HG02840 (cell line): ENCODE measurements around the gene PRKN.

ENCODE experiments used
- ATAC-seq: cut with Tn5 transposase; IDR thresholded peaks from one replicate; pipeline ENCODE4 v1.9.1; 2021; ENCODE audit warnings: mild to moderate bottlenecking, moderate library complexity, moderate number of reproducible peaks; ENCODE audit not compliant: unreplicated experiment, low FRiP score

The PRKN gene

GRCh38 chr6:162622572-162622971, 105.0 kb downstream of the PRKN start:
- ATAC-seq = no peak

- no peak for ATAC-seq
Measured at GRCh38 chr6:162621246-162621645, 106.3 kb downstream of the PRKN start.

GRCh38 chr6:162620073-162620472, 107.5 kb downstream of the PRKN start:
- no peak for ATAC-seq

- ATAC-seq = no peak
Measured at GRCh38 chr6:162618448-162619002, 109.0 kb downstream of the PRKN start.

- ATAC-seq = no peak
Measured at GRCh38 chr6:162615016-162615705, 112.4 kb downstream of the PRKN start.

- no peak for ATAC-seq
Measured at GRCh38 chr6:162613310-162613709, 114.3 kb downstream of the PRKN start.

GRCh38 chr6:162612613-162613012, 115.0 kb downstream of the PRKN start:
- no peak for ATAC-seq

GRCh38 chr6:162610351-162610750, 117.2 kb downstream of the PRKN start:
- ATAC-seq = no peak

- no peak for ATAC-seq
Measured at GRCh38 chr6:162605881-162606280, 121.7 kb downstream of the PRKN start.

GRCh38 chr6:162603231-162604015, 124.1 kb downstream of the PRKN start:
- ATAC-seq = no peak

- no peak for ATAC-seq
Measured at GRCh38 chr6:162602759-162603158, 124.8 kb downstream of the PRKN start.

GRCh38 chr6:162596676-162597075, 130.9 kb downstream of the PRKN start:
- no peak for ATAC-seq

GRCh38 chr6:162591517-162591916, 136.0 kb downstream of the PRKN start:
- no peak for ATAC-seq

GRCh38 chr6:162581988-162582780, 145.4 kb downstream of the PRKN start:
- no peak for ATAC-seq

- no peak for ATAC-seq
Measured at GRCh38 chr6:162580619-162581018, 146.9 kb downstream of the PRKN start.

- ATAC-seq = no peak
Measured at GRCh38 chr6:162576016-162576415, 151.6 kb downstream of the PRKN start.

GRCh38 chr6:162572240-162572639, 155.3 kb downstream of the PRKN start:
- no peak for ATAC-seq

- ATAC-seq = no peak
Measured at GRCh38 chr6:162568266-162568665, 159.3 kb downstream of the PRKN start.

- no peak for ATAC-seq
Measured at GRCh38 chr6:162562041-162562440, 165.5 kb downstream of the PRKN start.

GRCh38 chr6:162560891-162561290, 166.7 kb downstream of the PRKN start:
- no peak for ATAC-seq

- no peak for ATAC-seq
Measured at GRCh38 chr6:162554531-162554930, 173.0 kb downstream of the PRKN start.
